HepG2 (cell line): Measurements from ENCODE around the gene RUSC1. TPM values are rescaled to one million over a fixed set of nuclear protein-coding genes. Genes with fewer than 3 reads are reported as not detected.

Experiments
- AHR ChIP-seq: IDR thresholded peaks from 2 replicates; pipeline ENCODE4 v1.6.1; 2018; ENCODE audit warnings: missing genetic modification reagents, missing compliant biosample characterization
- ARID3A ChIP-seq: IDR thresholded peaks from 2 replicates; pipeline ENCODE4 v1.6.1; 2012; ENCODE audit warnings: low read depth, low read length, improper control_type of control experiment
- CBFB ChIP-seq: sonication (generic); formaldehyde crosslinking; IDR thresholded peaks from 2 replicates; pipeline ENCODE4 v1.4.0; 2020; ENCODE audit warnings: missing genetic modification reagents
- HDAC2 ChIP-seq: sonication (generic); formaldehyde crosslinking; IDR thresholded peaks from 2 replicates; pipeline ENCODE4 v1.4.0; 2020; ENCODE audit warnings: missing genetic modification reagents
- SRF ChIP-seq: IDR thresholded peaks from 2 replicates; pipeline ENCODE4 v1.6.1; 2011; ENCODE audit warnings: mild to moderate bottlenecking, low read depth, low read length, moderate library complexity
- SYNCRIP ChIP-seq: fragments of 200-400 bp; formaldehyde crosslinking; IDR thresholded peaks from 2 replicates; pipeline ENCODE4 v1.6.1; 2018; ENCODE audit warnings: mild to moderate bottlenecking, low read depth, low read length; ENCODE audit not compliant: insufficient read depth
- ZNF10 ChIP-seq: sonication (generic); formaldehyde crosslinking; IDR thresholded peaks from 2 replicates; pipeline ENCODE4 v1.4.0; 2020; ENCODE audit warnings: mild to moderate bottlenecking, low read depth, missing genetic modification reagents, borderline replicate concordance
- ZNF17 ChIP-seq: sonication (generic); formaldehyde crosslinking; IDR thresholded peaks from 2 replicates; pipeline ENCODE4 v1.5.0; 2020; ENCODE audit warnings: mild to moderate bottlenecking, missing genetic modification reagents
- ZNF619 ChIP-seq: sonication (generic); formaldehyde crosslinking; IDR thresholded peaks from 2 replicates; pipeline ENCODE4 v1.4.0; 2020; ENCODE audit warnings: mild to moderate bottlenecking, missing genetic modification reagents
- ZNF83 ChIP-seq: sonication (generic); formaldehyde crosslinking; IDR thresholded peaks from 2 replicates; pipeline ENCODE4 v1.4.0; 2020; ENCODE audit warnings: missing genetic modification reagents, mild to moderate bottlenecking, borderline replicate concordance
- polyA plus RNA-seq, 8 experiments: library from polyadenylated mRNA; depleted of rRNA in 3 of 8; stranded (reverse) in 7 of 8; unstranded in 1 of 8; fragments of >200 nt; fragmentation: Illumina TruSeq in 4 of 8; extraction: Trizol in 4 of 8; gene quantifications; 2 replicates each; pipeline versions ENCODE4 v1.2.1 to v1.2.3, GENCODE V29; 2011 to 2016; ENCODE audit warnings: low read depth in 4 of 8, missing spikeins in 1 of 8, mixed read lengths in 1 of 8; ENCODE audit not compliant: insufficient read depth in 1 of 8
- total RNA-seq, 5 experiments: library from RNA; depleted of rRNA; stranded (reverse); fragments of >200 nt; fragmentation: Illumina TruSeq; extraction: Trizol; gene quantifications; 2 replicates each; pipeline ENCODE4 v1.2.3, GENCODE V29; 2016; ENCODE audit warnings: low read depth in 1 of 5
- TF ChIP-seq, protein P1 (sequence below): IDR thresholded peaks from 2 replicates; pipeline ENCODE4 v1.6.1; 2016; ENCODE audit warnings: mild to moderate bottlenecking
- TF ChIP-seq, protein P2 (sequence below): sonication (generic); formaldehyde crosslinking; IDR thresholded peaks from 2 replicates; pipeline ENCODE4 v1.8.1; 2022; ENCODE audit warnings: low read depth, mild to moderate bottlenecking, missing genetic modification reagents
- TF ChIP-seq, protein P3 (sequence below): sonication (generic); formaldehyde crosslinking; IDR thresholded peaks from 2 replicates; pipeline ENCODE4 v1.5.0; 2020; ENCODE audit warnings: mild to moderate bottlenecking, missing genetic modification reagents

RUSC1 gene
- total and polyA plus RNA-seq, 2 of the 13 experiments (the other 11 are each of a cell fraction or from before 2014, with no cell fraction given): 18.7 to 20.4 TPM

- TF ChIP-seq, protein P1, sequence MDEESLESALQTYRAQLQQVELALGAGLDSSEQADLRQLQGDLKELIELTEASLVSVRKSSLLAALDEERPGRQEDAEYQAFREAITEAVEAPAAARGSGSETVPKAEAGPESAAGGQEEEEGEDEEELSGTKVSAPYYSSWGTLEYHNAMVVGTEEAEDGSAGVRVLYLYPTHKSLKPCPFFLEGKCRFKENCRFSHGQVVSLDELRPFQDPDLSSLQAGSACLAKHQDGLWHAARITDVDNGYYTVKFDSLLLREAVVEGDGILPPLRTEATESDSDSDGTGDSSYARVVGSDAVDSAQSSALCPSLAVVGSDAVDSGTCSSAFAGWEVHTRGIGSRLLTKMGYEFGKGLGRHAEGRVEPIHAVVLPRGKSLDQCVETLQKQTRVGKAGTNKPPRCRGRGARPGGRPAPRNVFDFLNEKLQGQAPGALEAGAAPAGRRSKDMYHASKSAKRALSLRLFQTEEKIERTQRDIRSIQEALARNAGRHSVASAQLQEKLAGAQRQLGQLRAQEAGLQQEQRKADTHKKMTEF (CRISPR knock-in tag): no peak
- TF ChIP-seq ZNF83 (no peak), ZNF10 (no peak; the same call in 1 of the 2 replicates), ARID3A (no peak), AHR (no peak), CBFB (CRISPR knock-in tag) (no peak), ZNF619 (CRISPR knock-in tag) (no peak; the same call in 1 of the 2 replicates), ZNF17 (CRISPR knock-in tag) (no peak), SRF (no peak), HDAC2 (no peak), SYNCRIP (no peak)
- TF ChIP-seq, protein P2, sequence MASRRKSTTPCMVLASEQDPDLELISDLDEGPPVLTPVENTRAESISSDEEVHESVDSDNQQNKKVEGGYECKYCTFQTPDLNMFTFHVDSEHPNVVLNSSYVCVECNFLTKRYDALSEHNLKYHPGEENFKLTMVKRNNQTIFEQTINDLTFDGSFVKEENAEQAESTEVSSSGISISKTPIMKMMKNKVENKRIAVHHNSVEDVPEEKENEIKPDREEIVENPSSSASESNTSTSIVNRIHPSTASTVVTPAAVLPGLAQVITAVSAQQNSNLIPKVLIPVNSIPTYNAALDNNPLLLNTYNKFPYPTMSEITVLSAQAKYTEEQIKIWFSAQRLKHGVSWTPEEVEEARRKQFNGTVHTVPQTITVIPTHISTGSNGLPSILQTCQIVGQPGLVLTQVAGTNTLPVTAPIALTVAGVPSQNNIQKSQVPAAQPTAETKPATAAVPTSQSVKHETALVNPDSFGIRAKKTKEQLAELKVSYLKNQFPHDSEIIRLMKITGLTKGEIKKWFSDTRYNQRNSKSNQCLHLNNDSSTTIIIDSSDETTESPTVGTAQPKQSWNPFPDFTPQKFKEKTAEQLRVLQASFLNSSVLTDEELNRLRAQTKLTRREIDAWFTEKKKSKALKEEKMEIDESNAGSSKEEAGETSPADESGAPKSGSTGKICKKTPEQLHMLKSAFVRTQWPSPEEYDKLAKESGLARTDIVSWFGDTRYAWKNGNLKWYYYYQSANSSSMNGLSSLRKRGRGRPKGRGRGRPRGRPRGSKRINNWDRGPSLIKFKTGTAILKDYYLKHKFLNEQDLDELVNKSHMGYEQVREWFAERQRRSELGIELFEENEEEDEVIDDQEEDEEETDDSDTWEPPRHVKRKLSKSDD (CRISPR knock-in tag): 0 out of 2 replicates have a peak, but pooled peaks have one; percentile 38
- TF ChIP-seq, protein P3, sequence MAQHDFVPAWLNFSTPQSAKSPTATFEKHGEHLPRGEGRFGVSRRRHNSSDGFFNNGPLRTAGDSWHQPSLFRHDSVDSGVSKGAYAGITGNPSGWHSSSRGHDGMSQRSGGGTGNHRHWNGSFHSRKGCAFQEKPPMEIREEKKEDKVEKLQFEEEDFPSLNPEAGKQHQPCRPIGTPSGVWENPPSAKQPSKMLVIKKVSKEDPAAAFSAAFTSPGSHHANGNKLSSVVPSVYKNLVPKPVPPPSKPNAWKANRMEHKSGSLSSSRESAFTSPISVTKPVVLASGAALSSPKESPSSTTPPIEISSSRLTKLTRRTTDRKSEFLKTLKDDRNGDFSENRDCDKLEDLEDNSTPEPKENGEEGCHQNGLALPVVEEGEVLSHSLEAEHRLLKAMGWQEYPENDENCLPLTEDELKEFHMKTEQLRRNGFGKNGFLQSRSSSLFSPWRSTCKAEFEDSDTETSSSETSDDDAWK (CRISPR knock-in tag): no peak
Observed at GRCh38 chr1:155324717-155325602, 4.3 kb downstream of the RUSC1 start (continued).
